Esophagus muscularis mucosa (tissue), 4 donors: ENCODE results near the gene NCR3LG1.

ENCODE experiments used
- EP300 ChIP-seq: sonication (generic); formaldehyde crosslinking; IDR thresholded peaks from one replicate; pipeline ENCODE4 v1.6.1; 2017; ENCODE audit warnings: antibody characterized with exemption
- POLR2A ChIP-seq: fragments of 450-650 bp; IDR thresholded peaks from one replicate; pipeline ENCODE4 v1.6.1; 2017; ENCODE audit warnings: antibody characterized with exemption, moderate library complexity, mild to moderate bottlenecking, low read depth
- POLR2AphosphoS5 ChIP-seq, 2 donors: sonication (generic); formaldehyde crosslinking; IDR thresholded peaks; one replicate each; pipeline ENCODE4 v1.6.1; 2017; ENCODE audit warnings: antibody characterized with exemption in 2 of 2
- TF ChIP-seq, protein P1 (sequence below), 3 experiments: fragments of 200-600 bp in 2 of 3; fragments of 450-650 bp in 1 of 3; sonication (generic) in 2 of 3; IDR thresholded peaks; one replicate each; pipeline ENCODE4 v1.5.1; 2017 to 2019; ENCODE audit warnings: antibody characterized with exemption in 3 of 3, mild to moderate bottlenecking in 2 of 3, moderate library complexity in 1 of 3

DNA sequence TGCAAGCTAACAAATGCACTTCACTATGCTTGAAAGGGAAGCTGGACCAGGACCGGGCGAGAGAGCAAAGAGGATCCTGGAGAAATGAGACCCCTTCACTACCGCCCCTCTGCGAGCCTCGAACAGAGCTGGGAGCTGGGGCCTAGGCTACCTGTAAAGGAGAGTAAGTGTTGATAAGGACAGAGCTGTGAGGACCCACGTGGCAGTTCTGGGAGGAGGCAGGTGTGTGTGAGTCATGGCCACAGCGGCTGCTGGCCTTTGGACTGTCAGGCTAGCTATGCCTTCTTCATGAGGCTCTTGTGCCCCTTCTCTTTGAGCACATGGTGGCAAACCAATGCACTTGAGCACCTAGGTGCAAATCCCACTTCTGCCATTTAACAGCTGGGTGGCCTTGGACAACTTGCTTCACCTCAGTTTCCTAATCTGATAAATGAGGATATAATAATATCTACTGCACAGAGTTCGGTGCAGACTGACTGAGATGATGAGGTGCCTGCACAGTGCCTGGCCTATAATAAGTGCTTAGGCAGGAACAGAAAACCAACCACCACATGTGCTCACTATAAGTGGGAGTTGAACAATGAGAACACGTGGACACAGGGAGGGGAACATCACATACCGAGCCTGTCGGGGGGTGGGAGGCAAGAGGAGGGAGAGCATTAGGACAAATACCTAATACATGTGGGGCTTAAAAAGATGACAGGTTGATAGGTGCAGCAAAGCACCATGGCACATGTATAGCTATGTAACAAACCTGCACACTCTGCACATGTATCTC is 72.1 kb downstream of the NCR3LG1 start:
- TF ChIP-seq, protein P1, sequence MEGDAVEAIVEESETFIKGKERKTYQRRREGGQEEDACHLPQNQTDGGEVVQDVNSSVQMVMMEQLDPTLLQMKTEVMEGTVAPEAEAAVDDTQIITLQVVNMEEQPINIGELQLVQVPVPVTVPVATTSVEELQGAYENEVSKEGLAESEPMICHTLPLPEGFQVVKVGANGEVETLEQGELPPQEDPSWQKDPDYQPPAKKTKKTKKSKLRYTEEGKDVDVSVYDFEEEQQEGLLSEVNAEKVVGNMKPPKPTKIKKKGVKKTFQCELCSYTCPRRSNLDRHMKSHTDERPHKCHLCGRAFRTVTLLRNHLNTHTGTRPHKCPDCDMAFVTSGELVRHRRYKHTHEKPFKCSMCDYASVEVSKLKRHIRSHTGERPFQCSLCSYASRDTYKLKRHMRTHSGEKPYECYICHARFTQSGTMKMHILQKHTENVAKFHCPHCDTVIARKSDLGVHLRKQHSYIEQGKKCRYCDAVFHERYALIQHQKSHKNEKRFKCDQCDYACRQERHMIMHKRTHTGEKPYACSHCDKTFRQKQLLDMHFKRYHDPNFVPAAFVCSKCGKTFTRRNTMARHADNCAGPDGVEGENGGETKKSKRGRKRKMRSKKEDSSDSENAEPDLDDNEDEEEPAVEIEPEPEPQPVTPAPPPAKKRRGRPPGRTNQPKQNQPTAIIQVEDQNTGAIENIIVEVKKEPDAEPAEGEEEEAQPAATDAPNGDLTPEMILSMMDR (IDR thresholded peaks at IDR 0.05): no peak
- no peak for TF ChIP-seq POLR2A
- TF ChIP-seq EP300: no peak
- TF ChIP-seq POLR2AphosphoS5 (IDR thresholded peaks at IDR 0.05): no peak
